ENCODE data around the gene TRIM8.
"Not testable (repeated sequence)": the region's sequence is repeated elsewhere in the genome, so short reads cannot be mapped to it uniquely, and the experiment has no call there.

The TRIM8 gene

DNA sequence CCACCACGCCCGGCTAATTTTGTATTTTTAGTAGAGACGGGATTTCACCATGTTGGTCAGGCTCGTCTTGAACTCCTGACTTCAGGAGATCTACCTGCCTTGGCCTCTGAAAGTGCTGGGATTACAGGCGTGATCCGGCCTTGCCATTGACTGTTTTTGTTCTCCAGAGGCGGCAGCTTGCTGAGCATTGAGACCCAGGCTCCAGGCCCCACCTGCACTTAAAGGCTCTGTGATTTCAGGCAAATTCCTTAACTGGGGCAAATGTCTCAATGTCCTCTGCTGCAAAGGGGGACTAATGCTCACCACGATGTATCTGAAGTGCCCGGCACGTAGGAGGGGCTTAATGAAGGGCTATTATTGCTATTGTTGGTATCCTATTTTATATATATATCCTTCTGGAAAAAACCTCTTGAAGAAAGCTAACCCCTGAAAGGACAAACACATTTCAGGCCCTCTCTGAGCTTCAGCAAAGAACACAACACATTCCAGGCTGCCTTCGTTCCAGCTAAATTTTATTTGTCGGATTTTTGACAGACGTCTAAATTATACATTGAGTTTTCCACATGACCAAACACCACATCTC is 29.0 kb downstream of the TRIM8 start:
- no peak for DNase-seq

DNA sequence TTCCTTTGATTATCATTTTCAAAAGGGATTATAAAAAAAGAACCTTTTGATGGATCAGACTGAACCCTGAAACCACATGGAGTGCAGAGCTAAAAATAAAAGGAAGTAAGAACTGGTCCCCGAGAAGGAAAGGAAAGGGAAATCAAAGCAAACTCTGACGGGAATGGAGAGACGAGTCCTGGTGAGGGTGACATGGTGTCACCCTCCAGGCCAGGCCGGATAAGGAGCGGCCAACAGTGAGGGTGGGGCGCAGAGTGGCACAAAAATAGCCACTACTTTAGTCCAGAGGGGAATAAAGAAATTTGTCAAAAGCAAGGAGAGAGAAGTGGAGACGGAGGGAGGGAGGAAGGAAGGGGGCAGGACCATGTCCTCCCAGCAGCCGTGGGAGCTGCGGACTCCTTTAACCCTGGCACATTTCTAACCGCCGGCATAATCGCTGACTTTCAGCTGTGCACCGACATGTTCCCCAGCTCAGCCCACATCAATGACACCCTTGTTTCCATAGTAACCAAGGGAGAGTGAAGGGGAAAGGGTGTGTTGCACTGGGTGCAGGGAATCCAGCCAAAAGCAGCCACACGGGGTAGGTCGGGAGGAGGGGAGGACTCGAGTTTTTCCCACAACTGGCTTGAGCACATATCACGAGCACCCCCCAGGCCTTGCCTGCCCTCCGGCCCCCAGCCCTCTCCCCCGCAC is 29.7 kb downstream of the TRIM8 start:
- peak; percentile 79 for DNase-seq

DNA sequence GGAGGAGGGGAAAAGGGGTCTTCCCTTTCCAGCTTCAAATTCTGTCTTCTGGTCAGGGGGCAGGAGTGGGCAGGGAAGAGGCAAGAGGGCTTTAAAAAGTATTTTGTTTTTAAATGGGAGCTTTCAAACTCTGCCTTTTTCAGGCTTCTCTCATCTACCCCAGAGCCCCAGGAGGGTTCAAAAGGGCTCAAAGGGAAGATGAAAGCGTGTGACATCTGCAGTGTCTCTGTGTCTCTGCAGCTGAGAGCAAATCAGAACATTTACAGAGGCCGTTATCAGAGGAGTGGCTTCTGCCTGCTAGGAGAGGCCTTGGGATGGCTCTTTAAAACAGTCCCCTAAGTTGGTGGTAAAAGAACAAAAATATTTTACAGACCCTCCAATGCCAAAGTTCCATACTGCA is 30.3 kb downstream of the TRIM8 start:
- no peak for DNase-seq

DNA sequence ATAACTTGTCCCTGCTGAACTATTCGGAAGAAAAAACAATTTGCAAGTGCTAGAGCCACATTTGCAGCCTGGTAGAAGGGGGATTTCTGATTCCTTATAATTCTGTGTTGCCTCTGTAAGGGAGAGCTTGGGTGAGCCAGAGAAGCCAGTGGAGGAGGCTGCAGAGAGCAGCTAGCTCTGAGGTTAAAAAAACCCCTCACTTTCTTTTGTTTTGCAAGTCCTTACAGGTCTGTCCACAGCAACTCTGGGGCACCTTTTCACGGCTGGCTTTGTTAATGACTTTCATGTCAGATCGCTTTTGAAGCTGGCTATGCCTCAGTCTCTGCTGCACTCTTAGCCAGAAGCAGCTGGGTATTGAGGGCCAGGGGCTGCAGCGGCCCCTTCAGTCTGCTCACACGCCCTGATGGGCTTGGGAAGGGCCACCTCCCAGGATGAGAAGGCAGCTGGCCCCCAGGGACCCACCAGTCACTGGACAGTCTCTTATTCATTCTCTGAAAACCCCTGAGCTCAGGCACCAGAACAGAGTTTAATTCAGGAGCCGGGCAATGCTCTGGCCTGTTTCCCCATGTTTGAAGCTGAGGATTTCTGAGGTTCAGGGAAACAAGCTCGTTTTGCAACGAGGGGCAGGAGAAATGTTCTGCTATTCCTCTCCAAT is 30.9 kb downstream of the TRIM8 start:
- no peak for DNase-seq

DNA sequence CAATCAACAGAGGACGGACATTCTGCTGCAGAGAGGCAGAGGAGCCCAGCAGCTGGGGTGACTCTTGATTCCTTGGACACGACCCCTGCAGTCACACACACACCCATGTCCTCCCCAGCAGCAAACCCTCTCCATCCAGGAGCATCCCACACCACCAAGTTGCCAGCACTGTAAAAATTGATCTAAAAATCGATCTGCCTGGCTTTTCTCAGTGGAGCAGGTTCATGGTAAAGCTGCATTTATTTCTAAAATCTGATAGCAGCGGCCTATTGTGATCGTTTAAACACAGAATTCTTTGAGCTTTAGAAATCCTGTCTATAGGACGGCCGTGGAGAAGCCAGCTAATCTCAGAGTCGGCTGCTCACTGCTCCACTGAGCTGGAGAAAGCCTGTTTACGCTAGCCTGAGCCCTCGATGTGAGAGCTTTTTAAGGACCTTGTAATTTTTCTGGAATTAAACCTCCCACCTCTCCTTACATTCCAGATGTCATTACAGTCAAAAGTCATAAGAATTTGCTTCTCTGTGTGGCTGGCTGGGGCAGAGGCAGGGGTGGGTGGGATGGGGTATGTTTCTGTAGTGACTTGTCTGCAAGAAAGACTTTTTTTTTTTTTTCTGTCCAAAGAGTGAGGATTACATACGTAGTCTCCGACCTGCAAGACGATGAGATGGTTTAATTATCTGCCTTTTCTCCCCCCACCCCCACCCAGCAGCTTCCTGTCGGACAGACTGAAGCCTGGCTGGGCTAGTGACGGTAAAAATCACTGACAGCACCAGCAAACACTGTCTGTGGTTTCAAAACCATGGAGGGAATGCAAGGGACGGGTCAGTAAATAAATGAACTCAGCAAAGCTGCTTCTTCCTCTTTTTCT is 31.6 kb downstream of the TRIM8 start:
- DNase-seq = peak; percentile 21

DNA sequence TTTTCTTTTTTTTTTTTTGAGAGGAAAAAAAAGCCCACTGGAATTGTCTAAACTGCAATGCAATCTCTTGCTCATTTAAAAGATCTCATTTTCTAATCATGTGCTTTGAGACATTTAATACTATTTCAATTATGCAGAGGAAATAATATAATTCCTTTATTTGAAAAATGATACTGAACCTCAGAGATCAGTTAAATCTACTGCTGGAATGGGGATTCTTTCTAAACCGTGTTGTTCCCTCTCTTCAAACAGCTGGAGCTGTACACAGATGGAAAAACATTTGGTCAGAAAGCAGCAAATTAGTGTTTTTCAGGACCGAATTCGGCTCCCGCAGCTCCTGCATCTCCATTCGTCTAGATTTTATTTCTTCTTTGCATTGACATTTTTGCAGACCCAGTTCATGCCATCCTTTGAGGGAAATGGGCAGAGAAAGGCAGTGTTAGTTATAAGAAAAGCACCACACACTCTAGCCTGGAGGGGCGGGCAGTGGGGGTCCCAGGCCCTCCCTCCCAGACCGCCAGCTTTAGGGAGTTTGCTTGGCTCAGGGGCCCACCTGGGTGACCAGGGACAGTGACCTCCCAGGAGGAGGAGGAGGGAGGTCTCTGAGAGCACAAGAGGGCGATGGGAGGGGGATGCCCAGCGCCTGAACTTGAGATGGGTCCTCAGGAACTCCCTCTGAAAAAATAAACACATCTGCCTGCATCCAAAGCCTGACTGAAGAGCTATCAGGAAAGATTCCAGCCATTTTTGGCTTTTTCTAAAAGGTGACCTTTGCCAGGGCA is 32.4 kb downstream of the TRIM8 start:
- DNase-seq = no peak

DNA sequence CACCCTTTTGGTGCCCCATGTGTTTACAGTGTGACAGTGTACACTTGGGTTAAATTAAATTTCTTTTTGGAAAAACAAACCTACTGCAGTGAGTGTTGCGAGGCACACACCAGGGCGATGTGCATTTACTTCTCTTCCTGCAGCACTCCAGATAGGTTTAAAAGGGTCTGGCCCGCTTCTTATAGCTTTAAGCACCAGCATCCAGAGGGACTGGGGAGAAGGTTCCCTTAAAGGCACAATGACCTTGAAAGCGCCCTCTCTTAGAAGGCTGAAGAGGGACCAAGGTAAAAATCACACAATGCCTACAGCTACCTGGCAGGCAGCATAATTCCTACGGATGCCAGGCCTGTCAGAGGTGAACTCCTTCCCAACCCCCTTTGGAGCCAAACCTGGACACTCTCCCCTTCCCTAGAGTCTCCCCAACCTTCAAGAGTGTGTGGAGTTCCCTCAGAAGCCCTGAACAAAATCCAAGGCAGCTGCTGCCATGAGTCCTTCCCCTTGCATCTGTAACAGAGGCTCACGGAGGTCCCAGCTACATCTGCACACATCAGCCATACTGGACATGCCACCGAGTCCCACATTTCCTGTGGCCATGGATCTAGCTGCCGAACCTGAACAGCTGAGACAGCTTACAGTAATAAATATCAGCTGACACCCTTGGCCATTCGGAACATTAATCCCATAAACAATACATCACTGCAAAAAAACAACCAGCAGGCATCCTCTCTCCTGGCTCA is 33.2 kb downstream of the TRIM8 start:
- no peak for DNase-seq

DNA sequence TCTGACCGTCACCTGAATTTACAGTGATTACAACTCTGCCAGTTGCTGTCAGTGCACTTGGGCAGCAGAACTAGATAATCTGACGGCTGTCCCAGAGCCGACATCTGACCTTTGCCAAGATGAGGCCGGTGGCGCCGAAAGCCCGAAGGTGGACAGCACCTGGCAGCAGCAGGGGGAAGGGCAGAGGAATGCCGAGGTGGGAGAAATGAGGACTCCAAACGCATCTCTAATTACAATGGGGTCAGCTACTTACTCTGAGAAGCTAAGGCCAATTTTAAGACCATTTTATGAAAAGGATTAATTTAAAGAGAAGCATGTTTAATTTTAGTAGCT is 33.8 kb downstream of the TRIM8 start:
- no peak for DNase-seq

DNA sequence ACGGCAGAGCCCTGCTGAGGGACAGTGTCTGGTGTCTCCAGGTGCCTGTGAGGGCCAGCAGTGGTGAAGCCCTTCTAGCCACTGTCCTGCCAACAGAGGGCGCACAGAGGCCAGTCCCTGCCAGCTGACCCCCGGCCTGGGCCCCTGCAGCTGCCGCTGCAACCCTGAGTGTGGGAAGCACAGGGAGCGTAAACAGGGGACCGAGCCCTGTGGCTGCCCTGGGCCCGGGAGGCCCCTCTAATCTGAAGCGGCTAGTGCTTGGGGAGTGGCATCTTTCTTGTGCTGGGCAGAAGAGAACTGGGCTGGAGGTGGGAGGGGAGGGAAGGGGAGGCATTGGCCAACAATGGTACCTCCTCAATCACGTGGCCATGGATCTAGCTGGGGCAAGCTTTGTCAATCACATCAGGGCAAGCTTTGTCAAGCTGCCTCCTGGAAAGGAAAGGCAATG is 34.6 kb downstream of the TRIM8 start:
- no peak for DNase-seq

DNA sequence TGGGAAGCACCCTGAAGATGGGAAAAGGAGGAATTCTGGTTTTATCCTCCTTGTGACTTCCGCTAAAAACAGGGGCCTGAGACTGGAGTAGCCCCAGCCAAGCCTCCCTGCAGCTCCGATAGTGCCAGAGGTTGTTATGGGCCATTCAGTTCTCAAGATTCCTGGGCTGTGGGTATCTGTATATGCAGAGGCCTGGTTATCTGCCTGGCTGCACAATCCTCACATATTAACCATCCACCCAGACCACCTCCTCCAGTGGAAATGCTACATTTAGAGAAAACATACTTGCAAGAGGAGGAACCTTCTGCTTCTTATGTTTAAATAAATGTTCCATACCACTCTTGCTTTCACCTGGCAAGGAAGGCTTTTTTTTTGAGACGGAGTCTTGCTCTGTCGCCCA is 35.3 kb downstream of the TRIM8 start:
- no peak for DNase-seq

DNA sequence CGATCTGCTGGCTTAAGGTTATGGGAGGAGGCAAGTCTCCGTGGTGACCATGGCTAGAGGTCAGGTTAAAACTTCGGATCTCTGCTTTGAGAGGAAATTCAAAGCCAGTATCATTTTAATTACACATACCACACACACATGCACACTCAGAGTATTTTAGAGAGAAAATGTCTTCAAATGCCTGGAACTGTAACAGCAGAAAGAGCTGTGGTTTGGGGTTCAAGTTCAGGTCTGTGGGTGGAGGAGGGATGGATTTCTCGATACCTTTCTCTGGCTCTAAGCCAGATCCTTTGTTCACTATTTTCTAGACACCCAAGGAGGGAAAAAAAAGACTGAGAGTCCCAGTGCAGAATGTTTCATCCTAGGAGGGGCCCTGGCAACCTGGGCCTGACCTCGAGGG is 37.4 kb downstream of the TRIM8 start:
- DNase-seq = no peak

DNA sequence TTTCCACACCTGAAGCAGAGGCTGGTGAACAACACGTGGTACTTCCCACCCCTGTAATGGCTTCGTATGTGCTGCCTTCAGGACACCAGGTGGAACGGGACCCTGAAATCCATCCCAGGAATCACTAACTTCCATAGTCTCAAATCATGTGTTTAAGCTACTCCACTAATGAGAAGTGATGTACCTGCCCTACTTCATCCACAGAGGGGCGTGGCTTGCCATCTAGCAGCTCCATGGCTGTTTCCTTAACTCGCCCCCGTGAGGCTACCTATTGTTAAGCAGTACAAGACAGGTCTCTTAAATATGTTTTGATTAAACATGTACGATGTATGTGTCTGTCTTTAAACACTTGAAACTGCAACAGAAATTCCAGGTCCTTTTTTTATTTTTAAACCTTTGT is 38.1 kb downstream of the TRIM8 start:
- DNase-seq = no peak

DNA sequence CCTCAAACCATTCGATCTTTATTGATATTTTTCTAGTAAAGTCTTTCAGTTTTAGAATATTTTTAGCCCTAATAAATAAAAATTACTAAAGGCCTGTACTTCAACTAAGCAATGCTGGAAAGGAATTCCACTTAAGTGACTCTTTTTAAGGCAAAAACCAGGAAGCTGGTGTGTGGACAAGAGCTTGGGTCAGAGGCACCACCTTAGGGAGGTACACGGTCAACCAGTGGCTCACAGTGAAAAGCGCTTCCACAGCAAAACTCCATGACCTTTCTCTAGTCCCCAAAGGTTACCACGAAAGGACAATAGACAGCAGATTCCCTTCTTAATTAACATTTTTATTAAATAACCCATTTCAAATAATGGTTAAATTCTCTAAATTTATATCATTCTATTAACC is 38.7 kb downstream of the TRIM8 start:
- DNase-seq = no peak

DNA sequence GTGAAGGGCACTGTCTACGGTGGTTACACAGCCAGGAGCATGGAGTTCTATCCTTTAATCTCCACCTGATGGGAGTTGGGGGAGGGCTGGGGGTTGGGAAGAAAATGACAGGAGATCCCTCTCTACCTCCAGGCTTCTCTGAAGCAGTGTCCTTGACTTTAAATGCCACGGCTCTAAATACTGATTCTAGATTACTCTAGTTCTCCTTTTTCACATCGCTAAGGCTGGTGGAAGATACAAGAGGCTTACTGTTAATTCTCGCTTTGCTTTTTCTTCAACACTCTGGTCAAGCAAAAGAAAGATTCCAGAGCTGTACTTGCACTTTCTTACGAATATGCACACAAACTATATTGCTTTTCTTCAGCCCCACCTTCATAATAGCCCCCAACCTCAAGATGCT is 39.5 kb downstream of the TRIM8 start:
- no peak for DNase-seq

DNA sequence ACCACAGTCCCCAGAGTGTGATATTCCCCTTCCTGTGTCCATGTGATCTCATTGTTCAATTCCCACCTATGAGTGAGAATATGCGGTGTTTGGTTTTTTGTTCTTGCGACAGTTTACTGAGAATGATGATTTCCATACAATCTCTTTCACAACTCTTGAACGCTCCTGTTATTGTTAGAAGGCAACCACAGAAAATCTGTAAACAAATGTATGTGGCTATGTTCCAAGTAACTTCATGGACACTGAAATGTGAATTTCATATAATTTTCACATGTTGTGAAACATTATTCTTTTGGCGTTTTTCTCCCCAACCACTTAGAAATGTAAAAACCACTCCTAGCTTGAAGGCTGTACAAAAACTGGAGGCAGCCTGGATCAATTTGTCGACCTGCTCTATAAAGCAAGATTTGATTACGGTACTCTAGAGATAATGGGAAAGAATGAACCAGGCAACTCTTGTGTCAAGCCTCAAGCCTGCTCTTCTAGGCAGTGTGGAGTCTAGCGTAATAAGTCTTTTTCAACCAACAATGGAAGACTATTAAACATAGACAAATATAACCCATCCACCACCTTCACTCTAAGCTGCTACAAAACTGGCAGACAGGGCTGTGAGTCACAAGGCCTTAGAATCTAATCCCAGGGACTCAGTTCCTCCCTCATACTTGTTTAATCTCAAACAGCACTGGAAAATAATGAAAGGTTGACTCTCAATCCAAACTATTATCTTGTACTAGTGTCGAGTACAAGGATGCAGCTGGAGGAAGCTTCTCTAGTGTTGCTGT is 47.2 kb downstream of the TRIM8 start:
- DNase-seq = no peak

DNA sequence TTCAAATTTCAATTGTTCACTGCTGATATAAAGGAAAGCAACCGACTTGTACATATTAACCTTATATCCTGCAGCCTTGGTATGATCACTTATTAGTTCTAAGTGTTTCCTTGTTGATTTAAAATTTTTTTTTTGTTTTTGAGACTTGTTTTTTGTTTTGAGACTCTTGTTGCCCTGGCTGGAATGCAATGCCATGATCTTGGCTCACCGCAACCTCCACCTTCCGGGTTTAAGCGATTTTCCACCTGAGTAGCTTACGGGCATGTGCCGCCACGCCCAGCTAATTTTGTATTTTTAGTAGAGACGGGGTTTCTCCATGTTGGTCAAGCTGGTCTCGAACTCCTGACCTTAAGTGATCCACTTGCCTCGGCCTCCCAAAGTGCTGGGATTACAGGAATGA is 51.1 kb downstream of the TRIM8 start:
- not testable (repeated sequence) for DNase-seq

DNA sequence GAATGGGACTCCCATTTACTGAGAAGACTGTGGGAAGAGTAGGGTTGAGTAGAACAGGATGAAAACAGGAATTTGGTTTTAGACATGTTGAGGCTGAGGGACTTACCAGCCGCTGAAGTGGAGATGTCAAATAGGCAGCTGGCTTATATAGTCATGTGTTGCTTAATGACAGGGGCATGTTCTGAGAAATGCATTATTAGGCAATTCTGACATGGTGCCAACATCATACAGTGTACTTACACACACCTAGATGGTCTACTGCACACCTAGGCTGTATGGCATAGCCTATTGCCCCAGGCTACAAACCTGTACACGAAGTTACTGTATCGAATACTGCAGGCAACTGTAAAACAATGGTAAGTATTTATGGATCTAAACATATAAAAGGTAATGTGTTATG is 52.5 kb downstream of the TRIM8 start:
- no peak for DNase-seq

DNA sequence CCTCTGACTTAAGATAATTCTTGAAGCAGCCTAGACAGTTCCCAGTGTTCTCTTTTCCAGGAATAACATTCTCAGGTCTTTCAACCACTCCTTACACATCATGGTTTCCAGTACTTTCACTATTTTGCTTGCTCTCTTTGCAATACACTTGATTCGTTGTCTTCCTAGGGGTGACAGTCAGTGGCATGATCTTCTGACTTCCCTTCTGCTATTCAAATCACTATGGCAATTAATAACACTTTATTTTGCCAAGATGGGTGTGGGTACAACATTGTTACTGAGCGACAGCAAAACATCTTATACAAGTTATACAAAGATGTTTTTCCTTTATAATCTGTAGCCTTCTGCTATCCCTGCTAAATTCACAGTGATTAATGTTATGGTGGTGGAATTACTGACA is 54.6 kb downstream of the TRIM8 start:
- no peak for DNase-seq

DNA sequence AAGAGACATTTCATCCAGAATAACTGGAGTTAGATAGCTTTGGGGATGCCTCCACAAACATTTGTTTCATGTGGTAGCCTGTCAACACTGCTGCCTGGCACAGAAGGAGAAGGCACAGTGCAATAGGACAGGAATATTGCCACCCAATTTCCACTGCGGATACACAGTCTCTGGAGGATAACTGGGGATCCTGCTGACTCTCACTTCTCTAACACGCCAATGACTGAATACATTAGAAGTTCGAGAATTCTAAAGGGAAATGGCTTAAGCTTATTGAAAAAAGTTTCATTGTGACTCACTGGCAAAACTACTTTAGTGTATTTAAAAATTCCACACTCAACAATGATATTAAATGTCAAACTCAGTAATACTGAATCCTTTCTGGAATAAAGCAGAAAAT is 57.0 kb downstream of the TRIM8 start:
- no peak for DNase-seq

DNA sequence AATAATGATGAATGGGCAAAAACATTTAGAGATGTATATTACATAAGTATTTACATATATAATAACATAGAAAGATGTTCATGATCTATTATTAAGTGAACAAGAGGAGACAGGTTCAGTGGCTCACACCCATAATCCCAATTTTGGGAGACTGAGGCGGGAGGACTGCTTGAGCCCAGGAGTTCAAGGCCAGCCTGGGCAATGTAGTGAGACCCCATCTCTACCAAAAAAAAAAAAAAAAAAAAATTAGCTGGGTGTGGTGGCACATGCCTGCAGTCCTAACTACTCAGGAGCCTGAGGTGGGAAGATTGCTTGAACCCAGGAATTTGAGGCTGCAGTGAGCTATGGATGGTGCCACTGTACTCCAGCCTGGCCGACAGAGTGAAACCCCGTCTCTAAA is 57.5 kb downstream of the TRIM8 start:
- DNase-seq = no peak

DNA sequence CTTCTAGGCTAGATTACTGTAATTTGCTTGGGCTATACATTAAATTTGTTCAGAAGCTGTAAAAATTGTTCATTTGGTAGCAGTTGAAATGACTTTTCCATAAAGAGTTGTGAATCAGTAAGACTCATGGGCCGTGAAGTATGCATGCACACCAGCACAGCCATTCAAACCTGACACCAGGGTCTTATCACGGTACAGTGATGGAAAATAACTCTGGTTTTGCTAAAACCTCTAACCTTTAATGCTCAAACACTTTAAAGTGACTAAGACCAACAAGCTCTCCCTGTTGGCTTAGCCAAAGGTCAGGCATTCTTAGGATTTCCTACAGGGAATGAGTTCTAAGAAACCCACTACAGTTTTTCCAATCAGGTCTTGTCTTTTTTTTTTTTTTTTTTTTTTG is 58.5 kb downstream of the TRIM8 start:
- DNase-seq = no peak

Measured in GDM1 (cell line).